Fibroblast of lung (primary cell): Measurements from ENCODE around the gene ACTMAP. TPM values are rescaled to one million over a fixed set of nuclear protein-coding genes. Genes with fewer than 3 reads are reported as not detected.

ENCODE experiments used
- DNase-seq, 2 donors: peaks; one replicate each; pipeline versions ENCODE4 v3.0.0 to v3.0.0-alpha.2; 2010; ENCODE audit warnings: low read depth in 2 of 2
- H2AFZ ChIP-seq: 2 replicates; pipeline ENCODE4 v1.5.1; 2012; ENCODE audit warnings: low read length, control low read depth, inconsistent platforms
- H3K27ac ChIP-seq: 2 replicates; pipeline ENCODE4 v1.5.1; 2011; ENCODE audit warnings: low read length, control low read depth; ENCODE audit not compliant: insufficient read depth
- H3K27me3 ChIP-seq: 2 replicates; pipeline ENCODE4 v1.5.1; 2011; ENCODE audit warnings: mild to moderate bottlenecking, low read length; ENCODE audit not compliant: control insufficient read depth, insufficient read depth
- H3K36me3 ChIP-seq: 2 replicates; pipeline ENCODE4 v1.5.1; 2011; ENCODE audit warnings: low read length; ENCODE audit not compliant: control insufficient read depth, insufficient read depth
- H3K4me1 ChIP-seq: 2 replicates; pipeline ENCODE4 v1.5.1; 2011; ENCODE audit warnings: low read length; ENCODE audit not compliant: control insufficient read depth, insufficient read depth; ENCODE audit errors: extremely low read depth
- H3K4me2 ChIP-seq: 2 replicates; pipeline ENCODE4 v1.5.1; 2011; ENCODE audit warnings: low read length, control low read depth; ENCODE audit not compliant: insufficient read depth; ENCODE audit errors: extremely low read depth
- H3K4me3 ChIP-seq, 4 experiments: fragments of 200-600 bp in 1 of 4; sonication (generic) in 1 of 4; replicated peaks in 1 of 4; 2 replicates each; pipeline ENCODE4 v1.5.1; 2011 to 2016; ENCODE audit warnings: low read length in 4 of 4, low read depth in 3 of 4, mild to moderate bottlenecking in 3 of 4, control low read depth in 2 of 4, inconsistent platforms in 1 of 4, mixed read lengths in 1 of 4; ENCODE audit not compliant: insufficient read depth in 1 of 4; ENCODE audit errors: control extremely low read depth in 1 of 4
- H3K79me2 ChIP-seq: 2 replicates; pipeline ENCODE4 v1.5.1; 2012; ENCODE audit warnings: mild to moderate bottlenecking, low read length, inconsistent platforms; ENCODE audit not compliant: control insufficient read depth, insufficient read depth
- H3K9ac ChIP-seq: 2 replicates; pipeline ENCODE4 v1.5.1; 2011; ENCODE audit warnings: mild to moderate bottlenecking, low read length, control low read depth; ENCODE audit not compliant: insufficient read depth
- H3K9me3 ChIP-seq: 2 replicates; pipeline ENCODE4 v1.5.1; 2012; ENCODE audit warnings: low read depth, low read length; ENCODE audit not compliant: control insufficient read depth, insufficient read depth
- H4K20me1 ChIP-seq: 2 replicates; pipeline ENCODE4 v1.5.1; 2011; ENCODE audit warnings: low read length; ENCODE audit not compliant: control insufficient read depth, insufficient read depth; ENCODE audit errors: extremely low read depth
- EZH2 ChIP-seq: IDR thresholded peaks from 2 replicates; pipeline ENCODE4 v1.5.1; 2012; ENCODE audit warnings: low read length, control low read depth, mild to moderate bottlenecking; ENCODE audit errors: missing control alignments
- polyA plus RNA-seq, 2 donors: library from polyadenylated mRNA; depleted of rRNA in 1 of 2; stranded (reverse) in 1 of 2; unstranded in 1 of 2; fragments of >200 nt; gene quantifications; 2 replicates each; pipeline ENCODE4 v1.2.1, GENCODE V29; 2011 to 2012; ENCODE audit warnings: missing spikeins in 1 of 2
- total RNA-seq: library from RNA; depleted of rRNA; stranded (reverse); fragments of >200 nt; gene quantifications from 2 replicates; pipeline ENCODE4 v1.2.1, GENCODE V29; 2014
- TF ChIP-seq, protein P1 (sequence below), 2 donors: IDR thresholded peaks in 1 of 2; conservative IDR thresholded peaks in 1 of 2; 1 replicate in 1 of 2; 2 replicates in 1 of 2; pipeline ENCODE4 v1.5.1; 2011 to 2012; ENCODE audit warnings: low read length in 2 of 2, control low read depth in 1 of 2, inconsistent platforms in 1 of 2, low read depth in 1 of 2, mild to moderate bottlenecking in 1 of 2

Gene ACTMAP
- total and polyA plus RNA-seq, 2 donors (not counting 1 experiment from before 2014, with no cell fraction given) = 1.8 to 2.2 TPM

DNA sequence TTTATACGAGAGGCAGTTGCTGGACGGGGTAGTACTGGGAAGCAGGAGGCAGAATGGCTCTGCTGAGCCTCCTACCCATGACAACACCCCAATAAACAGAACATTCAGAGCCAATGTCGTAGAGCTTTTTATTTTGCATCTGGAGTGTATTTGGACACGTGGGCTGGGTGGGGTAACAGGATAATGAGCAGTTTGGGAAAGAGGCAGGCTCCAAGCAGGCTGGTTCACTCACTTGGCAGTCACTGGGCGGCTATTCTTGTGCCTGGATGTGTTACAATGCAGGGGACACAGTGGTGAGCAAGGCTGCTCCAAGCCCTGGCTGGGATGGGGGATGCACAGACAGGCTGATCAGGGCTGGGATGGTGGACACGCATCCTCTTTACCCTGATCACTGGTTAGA is 9.5 kb downstream of the ACTMAP start:
- H3K27ac ChIP-seq = peak overlapping the region; percentile 53
- H3K4me2 ChIP-seq = peak overlapping the region; percentile 33

DNA sequence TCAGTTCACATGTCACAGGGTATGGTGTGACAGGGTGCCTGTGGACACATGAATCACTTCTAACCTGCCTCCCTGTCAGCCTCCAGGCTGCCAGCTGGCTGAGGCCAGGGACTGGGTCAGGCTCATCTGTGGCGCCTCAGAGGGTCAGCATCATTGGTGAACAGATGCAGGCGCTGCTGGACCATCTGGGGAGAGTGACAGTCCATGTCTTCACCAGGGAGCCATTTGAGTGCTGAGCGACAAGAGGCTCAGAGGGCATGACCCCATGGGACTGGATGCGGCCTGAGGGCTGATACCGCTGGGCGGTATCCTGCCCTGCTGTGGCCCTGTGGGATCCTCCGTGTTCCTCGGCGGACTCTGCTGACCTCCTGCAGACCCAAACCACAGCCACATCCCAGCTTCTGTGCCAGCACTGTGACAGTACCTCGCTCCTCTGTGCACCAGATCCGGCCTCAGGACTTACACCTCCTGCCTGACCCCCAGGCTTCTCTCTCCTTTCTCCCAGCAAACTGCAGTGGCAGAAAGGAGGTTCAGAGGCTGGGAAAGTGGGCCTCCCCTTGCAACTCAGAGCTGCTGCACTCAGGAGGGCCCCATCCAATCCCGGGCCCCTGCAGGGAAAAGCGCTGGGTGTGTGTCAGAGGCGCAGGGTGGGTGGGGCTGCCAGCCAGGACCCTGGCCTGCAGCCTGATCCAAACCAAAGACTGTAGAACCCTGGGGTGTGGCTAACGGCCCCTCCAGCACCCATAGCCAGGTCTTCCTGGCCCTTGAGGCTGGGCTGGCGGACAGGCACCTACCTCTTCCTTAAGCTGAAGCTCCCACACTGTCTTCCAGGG is 10.2 kb downstream of the ACTMAP start:
- no peaks in the 10 kb centered on the region for H4K20me1 ChIP-seq
- H2AFZ ChIP-seq = no peak overlapping the region
- H3K9ac ChIP-seq = peak overlapping the region; percentile 27
- TF ChIP-seq, protein P1, sequence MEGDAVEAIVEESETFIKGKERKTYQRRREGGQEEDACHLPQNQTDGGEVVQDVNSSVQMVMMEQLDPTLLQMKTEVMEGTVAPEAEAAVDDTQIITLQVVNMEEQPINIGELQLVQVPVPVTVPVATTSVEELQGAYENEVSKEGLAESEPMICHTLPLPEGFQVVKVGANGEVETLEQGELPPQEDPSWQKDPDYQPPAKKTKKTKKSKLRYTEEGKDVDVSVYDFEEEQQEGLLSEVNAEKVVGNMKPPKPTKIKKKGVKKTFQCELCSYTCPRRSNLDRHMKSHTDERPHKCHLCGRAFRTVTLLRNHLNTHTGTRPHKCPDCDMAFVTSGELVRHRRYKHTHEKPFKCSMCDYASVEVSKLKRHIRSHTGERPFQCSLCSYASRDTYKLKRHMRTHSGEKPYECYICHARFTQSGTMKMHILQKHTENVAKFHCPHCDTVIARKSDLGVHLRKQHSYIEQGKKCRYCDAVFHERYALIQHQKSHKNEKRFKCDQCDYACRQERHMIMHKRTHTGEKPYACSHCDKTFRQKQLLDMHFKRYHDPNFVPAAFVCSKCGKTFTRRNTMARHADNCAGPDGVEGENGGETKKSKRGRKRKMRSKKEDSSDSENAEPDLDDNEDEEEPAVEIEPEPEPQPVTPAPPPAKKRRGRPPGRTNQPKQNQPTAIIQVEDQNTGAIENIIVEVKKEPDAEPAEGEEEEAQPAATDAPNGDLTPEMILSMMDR (conservative IDR thresholded peaks at IDR 0.05 in 1 of 2, IDR thresholded peaks at IDR 0.05 in 1 of 2; ENCODE audit: low read depth in 1 of 2, low read length in 2 of 2) = no peak
- no peak for TF ChIP-seq EZH2
- no peak for DNase-seq
- H3K4me1 ChIP-seq = no peaks in the 10 kb centered on the region
- H3K4me2 ChIP-seq = peak overlapping the region; percentile 33
- peak overlapping the region; percentile 53 for H3K27ac ChIP-seq
- no peaks in the 10 kb centered on the region for H3K9me3 ChIP-seq
- H3K79me2 ChIP-seq = no peaks in the 10 kb centered on the region
- peaks cover 18% of the 10 kb centered on the region for H3K36me3 ChIP-seq
- no peaks in the 10 kb centered on the region for H3K27me3 ChIP-seq
- no peak overlapping the region for H3K4me3 ChIP-seq

More for the DNA sequence above, 9.5 kb downstream of the ACTMAP start:
- Histone ChIP-seq H4K20me1 (no peaks in the 10 kb centered on the region), H2AFZ (no peak overlapping the region), H3K36me3 (peaks cover 14% of the 10 kb centered on the region), H3K9me3 (no peaks in the 10 kb centered on the region), H3K9ac (peak overlapping the region; percentile 27), H3K27me3 (no peaks in the 10 kb centered on the region), H3K4me3 (no peak overlapping the region), H3K79me2 (no peaks in the 10 kb centered on the region), H3K4me1 (no peaks in the 10 kb centered on the region)
- TF ChIP-seq, protein P1 (conservative IDR thresholded peaks at IDR 0.05 in 1 of 2, IDR thresholded peaks at IDR 0.05 in 1 of 2; ENCODE audit: low read depth in 1 of 2, low read length in 2 of 2) = no peak
- no peak for TF ChIP-seq EZH2
- peak in 1 of 2 donors; percentile 71 for DNase-seq

DNA sequence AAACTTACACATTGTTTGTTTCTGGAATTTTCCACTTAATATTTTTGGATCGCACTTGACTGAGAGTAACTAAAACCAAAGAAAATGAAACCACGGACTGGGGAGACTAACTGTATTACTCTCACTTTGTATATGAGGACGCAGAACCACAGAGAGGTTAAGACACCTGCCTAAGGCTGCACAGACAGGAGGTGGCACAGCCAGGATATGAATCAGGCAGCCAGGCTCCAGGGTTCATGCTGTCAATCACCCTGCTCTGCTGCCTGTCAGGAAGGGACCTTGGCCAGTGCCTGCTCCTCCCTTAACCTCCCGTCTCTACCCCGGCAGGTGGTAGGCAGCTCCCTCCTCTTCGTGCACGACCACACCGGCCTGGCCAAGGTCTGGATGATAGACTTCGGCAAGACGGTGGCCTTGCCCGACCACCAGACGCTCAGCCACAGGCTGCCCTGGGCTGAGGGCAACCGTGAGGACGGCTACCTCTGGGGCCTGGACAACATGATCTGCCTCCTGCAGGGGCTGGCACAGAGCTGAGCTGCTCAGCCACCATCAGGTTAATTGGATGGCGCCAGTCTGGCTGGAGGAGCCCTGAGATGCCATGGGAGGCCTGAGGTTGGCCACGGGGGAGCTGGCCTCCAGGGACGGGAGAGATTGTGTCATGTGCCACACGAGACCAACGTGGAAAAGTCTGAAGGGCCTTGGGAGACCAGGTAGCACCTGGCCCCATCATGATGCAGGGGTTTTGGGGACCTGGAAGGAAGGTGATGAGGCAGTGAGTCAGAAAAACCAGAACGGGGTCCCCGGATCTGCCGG is 11.0 kb downstream of the ACTMAP start:
- H3K79me2 ChIP-seq = no peaks in the 10 kb centered on the region
- H2AFZ ChIP-seq = no peak overlapping the region
- H3K27ac ChIP-seq = peak overlapping the region; percentile 53

More for the DNA sequence above, 11.0 kb downstream of the ACTMAP start:
- no peaks in the 10 kb centered on the region for H3K9me3 ChIP-seq
- peaks cover 18% of the 10 kb centered on the region for H3K36me3 ChIP-seq
- H3K4me1 ChIP-seq = no peaks in the 10 kb centered on the region
- H3K27me3 ChIP-seq = no peaks in the 10 kb centered on the region
- H4K20me1 ChIP-seq = no peaks in the 10 kb centered on the region
- H3K4me3 ChIP-seq = no peak overlapping the region
- H3K9ac ChIP-seq = no peak overlapping the region
- no peak for TF ChIP-seq EZH2
- TF ChIP-seq, protein P1 (conservative IDR thresholded peaks at IDR 0.05 in 1 of 2, IDR thresholded peaks at IDR 0.05 in 1 of 2; ENCODE audit: low read depth in 1 of 2, low read length in 2 of 2) = no peak
- H3K4me2 ChIP-seq = no peak overlapping the region
- no peak for DNase-seq
